HEK293 (cell line): Measurements from ENCODE around the gene MED23.

Experiments
- CTCF ChIA-PET: fragments of 350-600 bp; formaldehyde crosslinking; extraction: SDS; loops from one replicate; lab custom pipeline; 2021; ENCODE audit warnings: antibody characterized with exemption; lab: Yijun Ruan, JAX
- POLR2A ChIA-PET: fragments of 300-600 bp; formaldehyde crosslinking; extraction: SDS; loops from one replicate; lab custom pipeline; 2020; ENCODE audit warnings: antibody characterized with exemption, inconsistent platforms; lab: Yijun Ruan, JAX
- H3K27ac ChIP-seq: fragments of 200-500 bp; sonication (Bioruptor generic); 2 replicates; pipeline ENCODE4 v1.5.1; 2014; ENCODE audit warnings: low read depth, low read length, control low read depth, inconsistent platforms; ENCODE audit errors: extremely low read depth
- H3K36me3 ChIP-seq, 2 experiments: fragments of 200-500 bp in 1 of 2; sonication (Bioruptor generic) in 1 of 2; 1 replicate in 1 of 2; 2 replicates in 1 of 2; pipeline ENCODE4 v1.5.1; 2014 to 2017; ENCODE audit warnings: inconsistent platforms in 2 of 2, low read length in 2 of 2; ENCODE audit not compliant: control insufficient read depth in 2 of 2, insufficient read depth in 1 of 2
- H3K4me1 ChIP-seq: fragments of 200-500 bp; sonication (Bioruptor generic); 2 replicates; pipeline ENCODE4 v1.5.1; 2014; ENCODE audit warnings: mild to moderate bottlenecking, low read length, inconsistent platforms; ENCODE audit not compliant: control insufficient read depth, insufficient read depth
- H3K4me3 ChIP-seq: 2 replicates; pipeline ENCODE4 v1.5.1; 2011; ENCODE audit warnings: low read depth, mild to moderate bottlenecking, control low read depth, low read length, moderate library complexity
- H3K9me3 ChIP-seq: fragments of 200-500 bp; sonication (Bioruptor generic); 2 replicates; pipeline ENCODE4 v1.5.1; 2014; ENCODE audit warnings: low read depth, low read length, inconsistent platforms; ENCODE audit not compliant: control insufficient read depth, insufficient read depth
- BCL11B ChIP-seq: fragments of 450-650 bp; formaldehyde crosslinking; IDR thresholded peaks from 2 replicates; pipeline ENCODE4 v1.5.1; 2016; ENCODE audit warnings: low read depth, missing biosample characterization, missing genetic modification characterization
- GLIS2 ChIP-seq: fragments of 450-650 bp; formaldehyde crosslinking; IDR thresholded peaks from 2 replicates; pipeline ENCODE4 v1.5.1; 2016; ENCODE audit warnings: missing biosample characterization, missing genetic modification characterization
- KLF16 ChIP-seq: fragments of 450-650 bp; formaldehyde crosslinking; IDR thresholded peaks from 2 replicates; pipeline ENCODE4 v1.5.1; 2017; ENCODE audit warnings: missing biosample characterization, missing genetic modification characterization
- TCF7L2 ChIP-seq: IDR thresholded peaks from 2 replicates; pipeline ENCODE4 v1.6.1; 2011; ENCODE audit warnings: low read depth, mild to moderate bottlenecking, inconsistent platforms, low read length, moderate library complexity, borderline replicate concordance
- YY2 ChIP-seq: fragments of 450-650 bp; formaldehyde crosslinking; IDR thresholded peaks from 2 replicates; pipeline ENCODE4 v1.5.1; 2016; ENCODE audit warnings: missing biosample characterization, missing genetic modification characterization
- ZBTB7A ChIP-seq: fragments of 450-650 bp; formaldehyde crosslinking; IDR thresholded peaks from 2 replicates; pipeline ENCODE4 v1.5.1; 2016; ENCODE audit warnings: low read depth, missing biosample characterization, missing genetic modification characterization
- ZEB2 ChIP-seq: fragments of 450-650 bp; formaldehyde crosslinking; IDR thresholded peaks from 2 replicates; pipeline ENCODE4 v1.5.1; 2016; ENCODE audit warnings: missing biosample characterization, missing genetic modification characterization
- ZFHX2 ChIP-seq: fragments of 450-650 bp; formaldehyde crosslinking; conservative IDR thresholded peaks from 2 replicates; pipeline ENCODE4 v1.5.1; 2016; ENCODE audit warnings: missing biosample characterization, missing genetic modification characterization
- ZNF10 ChIP-seq: fragments of 450-650 bp; formaldehyde crosslinking; IDR thresholded peaks from 2 replicates; pipeline ENCODE4 v1.5.1; 2017; ENCODE audit warnings: missing biosample characterization, missing genetic modification characterization
- ZNF214 ChIP-seq: fragments of 450-650 bp; formaldehyde crosslinking; IDR thresholded peaks from 2 replicates; pipeline ENCODE4 v1.5.1; 2017; ENCODE audit warnings: missing biosample characterization, mild to moderate bottlenecking, missing genetic modification characterization, borderline replicate concordance
- ZNF221 ChIP-seq: fragments of 450-650 bp; formaldehyde crosslinking; IDR thresholded peaks from 2 replicates; pipeline ENCODE4 v1.5.1; 2017; ENCODE audit warnings: missing biosample characterization, missing genetic modification characterization, borderline replicate concordance
- ZNF223 ChIP-seq: fragments of 450-650 bp; formaldehyde crosslinking; IDR thresholded peaks from 2 replicates; pipeline ENCODE4 v1.5.1; 2016; ENCODE audit warnings: missing biosample characterization, missing genetic modification characterization
- ZNF266 ChIP-seq: fragments of 450-650 bp; formaldehyde crosslinking; IDR thresholded peaks from 2 replicates; pipeline ENCODE4 v1.5.1; 2016; ENCODE audit warnings: missing biosample characterization, missing genetic modification characterization, low read depth
- ZNF394 ChIP-seq: fragments of 450-650 bp; formaldehyde crosslinking; IDR thresholded peaks from 2 replicates; pipeline ENCODE4 v1.5.1; 2016; ENCODE audit warnings: missing biosample characterization, missing genetic modification characterization, mild to moderate bottlenecking, moderate library complexity, borderline replicate concordance
- ZNF521 ChIP-seq: fragments of 450-650 bp; formaldehyde crosslinking; IDR thresholded peaks from 2 replicates; pipeline ENCODE4 v1.5.1; 2017; ENCODE audit warnings: missing biosample characterization, mild to moderate bottlenecking, missing genetic modification characterization
- ZNF549 ChIP-seq: fragments of 450-650 bp; IDR thresholded peaks from 2 replicates; pipeline ENCODE4 v1.5.1; 2018; ENCODE audit warnings: missing biosample characterization, missing genetic modification characterization, mild to moderate bottlenecking, inconsistent platforms, moderate library complexity
- ZNF600 ChIP-seq: fragments of 450-650 bp; formaldehyde crosslinking; IDR thresholded peaks from 2 replicates; pipeline ENCODE4 v1.5.1; 2016; ENCODE audit warnings: missing biosample characterization, missing genetic modification characterization
- ZNF791 ChIP-seq: fragments of 450-650 bp; formaldehyde crosslinking; IDR thresholded peaks from 2 replicates; pipeline ENCODE4 v1.5.1; 2016; ENCODE audit warnings: missing biosample characterization, missing genetic modification characterization
- ZXDB ChIP-seq: fragments of 450-650 bp; formaldehyde crosslinking; IDR thresholded peaks from 2 replicates; pipeline ENCODE4 v1.5.1; 2016; ENCODE audit warnings: missing biosample characterization, missing genetic modification characterization
- TF ChIP-seq, protein P1 (sequence below): fragments of 450-650 bp; formaldehyde crosslinking; IDR thresholded peaks from 2 replicates; pipeline ENCODE4 v1.5.1; 2016; ENCODE audit warnings: missing biosample characterization, missing genetic modification characterization
- TF ChIP-seq, protein P2 (sequence below): fragments of 450-650 bp; formaldehyde crosslinking; IDR thresholded peaks from 2 replicates; pipeline ENCODE4 v1.5.1; 2016; ENCODE audit warnings: missing biosample characterization, missing genetic modification characterization, low read depth
- TF ChIP-seq, protein P3 (sequence below): fragments of 450-650 bp; formaldehyde crosslinking; optimal IDR thresholded peaks from 2 replicates; pipeline ENCODE3; 2016; ENCODE audit warnings: missing biosample characterization, mild to moderate bottlenecking, missing genetic modification characterization
- TF ChIP-seq, protein P4 (sequence below): fragments of 450-650 bp; formaldehyde crosslinking; IDR thresholded peaks from 2 replicates; pipeline ENCODE4 v1.5.1; 2016; ENCODE audit warnings: missing biosample characterization, missing genetic modification characterization
- TF ChIP-seq, protein P5 (sequence below): fragments of 450-650 bp; formaldehyde crosslinking; IDR thresholded peaks from 2 replicates; pipeline ENCODE4 v1.5.1; 2017; ENCODE audit warnings: missing biosample characterization, mild to moderate bottlenecking, missing genetic modification characterization, moderate library complexity

Gene MED23

DNA sequence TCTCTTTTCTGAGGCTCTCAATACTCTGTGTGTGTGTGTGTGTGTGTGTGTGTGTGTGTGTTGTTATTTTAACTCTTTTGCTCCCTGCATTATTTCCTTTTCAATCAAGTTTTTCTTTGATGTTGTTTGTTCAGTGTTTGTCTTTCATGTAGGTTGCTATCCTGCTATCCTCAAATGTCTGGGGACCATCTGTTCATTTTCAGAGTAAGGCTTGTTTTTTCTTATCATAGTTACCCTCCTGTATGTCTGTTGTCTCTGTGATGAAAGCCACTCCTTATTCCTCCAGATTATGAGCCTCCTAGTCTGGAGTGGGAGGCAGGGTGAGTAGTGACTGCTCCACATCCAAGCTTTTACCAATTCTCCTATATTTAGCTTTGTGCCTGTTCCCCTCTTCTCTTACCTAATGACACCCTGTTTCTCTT lies 18.2 kb upstream of the MED23 start:
- no peak overlapping the region for H3K27ac ChIP-seq
- H3K4me1 ChIP-seq, result no peaks in the 10 kb centered on the region
- H3K9me3 ChIP-seq, result no peaks in the 10 kb centered on the region
- ChIA-PET POLR2A (interaction anchor here (0.6 to 0.7 kb wide), 2 partner anchors 43 to 302 kb away, joined by 3 read pairs; no protein-coding TSS in a partner anchor), CTCF (interaction anchor here (0.6 to 7.8 kb wide), 2 partner anchors 18 to 824 kb away, joined by 4 to 55 read pairs; partner anchors contain the start of gene MED23)
- no peak overlapping the region for H3K4me3 ChIP-seq
- H3K36me3 ChIP-seq, result no peaks in the 10 kb centered on the region
- TF ChIP-seq, protein P1, sequence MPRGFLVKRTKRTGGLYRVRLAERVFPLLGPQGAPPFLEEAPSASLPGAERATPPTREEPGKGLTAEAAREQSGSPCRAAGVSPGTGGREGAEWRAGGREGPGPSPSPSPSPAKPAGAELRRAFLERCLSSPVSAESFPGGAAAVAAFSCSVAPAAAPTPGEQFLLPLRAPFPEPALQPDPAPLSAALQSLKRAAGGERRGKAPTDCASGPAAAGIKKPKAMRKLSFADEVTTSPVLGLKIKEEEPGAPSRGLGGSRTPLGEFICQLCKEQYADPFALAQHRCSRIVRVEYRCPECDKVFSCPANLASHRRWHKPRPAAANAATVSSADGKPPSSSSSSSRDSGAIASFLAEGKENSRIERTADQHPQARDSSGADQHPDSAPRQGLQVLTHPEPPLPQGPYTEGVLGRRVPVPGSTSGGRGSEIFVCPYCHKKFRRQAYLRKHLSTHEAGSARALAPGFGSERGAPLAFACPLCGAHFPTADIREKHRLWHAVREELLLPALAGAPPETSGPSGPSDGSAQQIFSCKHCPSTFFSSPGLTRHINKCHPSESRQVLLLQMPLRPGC, result no peak
- no peak for TF ChIP-seq ZXDB (tag by site-specific recombination)
- TF ChIP-seq ZNF221, result no peak
- TF ChIP-seq, protein P2, sequence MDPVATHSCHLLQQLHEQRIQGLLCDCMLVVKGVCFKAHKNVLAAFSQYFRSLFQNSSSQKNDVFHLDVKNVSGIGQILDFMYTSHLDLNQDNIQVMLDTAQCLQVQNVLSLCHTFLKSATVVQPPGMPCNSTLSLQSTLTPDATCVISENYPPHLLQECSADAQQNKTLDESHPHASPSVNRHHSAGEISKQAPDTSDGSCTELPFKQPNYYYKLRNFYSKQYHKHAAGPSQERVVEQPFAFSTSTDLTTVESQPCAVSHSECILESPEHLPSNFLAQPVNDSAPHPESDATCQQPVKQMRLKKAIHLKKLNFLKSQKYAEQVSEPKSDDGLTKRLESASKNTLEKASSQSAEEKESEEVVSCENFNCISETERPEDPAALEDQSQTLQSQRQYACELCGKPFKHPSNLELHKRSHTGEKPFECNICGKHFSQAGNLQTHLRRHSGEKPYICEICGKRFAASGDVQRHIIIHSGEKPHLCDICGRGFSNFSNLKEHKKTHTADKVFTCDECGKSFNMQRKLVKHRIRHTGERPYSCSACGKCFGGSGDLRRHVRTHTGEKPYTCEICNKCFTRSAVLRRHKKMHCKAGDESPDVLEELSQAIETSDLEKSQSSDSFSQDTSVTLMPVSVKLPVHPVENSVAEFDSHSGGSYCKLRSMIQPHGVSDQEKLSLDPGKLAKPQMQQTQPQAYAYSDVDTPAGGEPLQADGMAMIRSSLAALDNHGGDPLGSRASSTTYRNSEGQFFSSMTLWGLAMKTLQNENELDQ (tag by site-specific recombination), result no peak
- TF ChIP-seq GLIS2 (tag by site-specific recombination), result no peak
- TF ChIP-seq, protein P3, sequence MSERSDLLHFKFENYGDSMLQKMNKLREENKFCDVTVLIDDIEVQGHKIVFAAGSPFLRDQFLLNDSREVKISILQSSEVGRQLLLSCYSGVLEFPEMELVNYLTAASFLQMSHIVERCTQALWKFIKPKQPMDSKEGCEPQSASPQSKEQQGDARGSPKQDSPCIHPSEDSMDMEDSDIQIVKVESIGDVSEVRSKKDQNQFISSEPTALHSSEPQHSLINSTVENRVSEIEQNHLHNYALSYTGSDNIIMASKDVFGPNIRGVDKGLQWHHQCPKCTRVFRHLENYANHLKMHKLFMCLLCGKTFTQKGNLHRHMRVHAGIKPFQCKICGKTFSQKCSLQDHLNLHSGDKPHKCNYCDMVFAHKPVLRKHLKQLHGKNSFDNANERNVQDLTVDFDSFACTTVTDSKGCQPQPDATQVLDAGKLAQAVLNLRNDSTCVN (tag by site-specific recombination), result no peak
- TF ChIP-seq ZNF549 (tag by site-specific recombination), result no peak

DNA sequence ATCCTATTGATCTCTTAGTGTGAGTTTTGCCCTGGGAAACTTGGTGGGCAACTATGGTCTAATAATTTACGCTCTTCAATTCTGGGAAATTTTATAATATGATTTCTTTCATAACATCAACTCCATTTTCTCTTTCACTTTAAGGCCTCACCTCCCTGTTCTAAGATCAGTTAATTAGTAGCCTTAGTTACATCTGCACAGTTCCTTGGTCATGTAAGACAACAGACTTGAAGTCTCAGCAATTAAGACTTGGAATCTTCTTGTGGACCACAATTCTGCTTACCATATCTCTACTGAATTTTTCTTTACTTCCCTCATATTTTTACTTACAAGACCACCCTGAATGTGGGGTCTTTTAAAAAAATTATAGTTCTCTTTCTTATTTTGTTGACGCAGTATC lies 17.8 kb upstream of the MED23 start:
- Histone ChIP-seq H3K9me3 (no peaks in the 10 kb centered on the region), H3K4me1 (no peaks in the 10 kb centered on the region), H3K4me3 (no peak overlapping the region), H3K36me3 (no peaks in the 10 kb centered on the region), H3K27ac (no peak overlapping the region)
- POLR2A ChIA-PET, result interaction anchor here (0.7 kb wide), 1 partner anchor 302 kb away, joined by 3 read pairs; no protein-coding TSS in a partner anchor
- no peak for TF ChIP-seq ZBTB7A (tag by site-specific recombination)
- TF ChIP-seq ZNF223, result no peak
- no peak for TF ChIP-seq ZFHX2 (tag by site-specific recombination)
- TF ChIP-seq, protein P4, sequence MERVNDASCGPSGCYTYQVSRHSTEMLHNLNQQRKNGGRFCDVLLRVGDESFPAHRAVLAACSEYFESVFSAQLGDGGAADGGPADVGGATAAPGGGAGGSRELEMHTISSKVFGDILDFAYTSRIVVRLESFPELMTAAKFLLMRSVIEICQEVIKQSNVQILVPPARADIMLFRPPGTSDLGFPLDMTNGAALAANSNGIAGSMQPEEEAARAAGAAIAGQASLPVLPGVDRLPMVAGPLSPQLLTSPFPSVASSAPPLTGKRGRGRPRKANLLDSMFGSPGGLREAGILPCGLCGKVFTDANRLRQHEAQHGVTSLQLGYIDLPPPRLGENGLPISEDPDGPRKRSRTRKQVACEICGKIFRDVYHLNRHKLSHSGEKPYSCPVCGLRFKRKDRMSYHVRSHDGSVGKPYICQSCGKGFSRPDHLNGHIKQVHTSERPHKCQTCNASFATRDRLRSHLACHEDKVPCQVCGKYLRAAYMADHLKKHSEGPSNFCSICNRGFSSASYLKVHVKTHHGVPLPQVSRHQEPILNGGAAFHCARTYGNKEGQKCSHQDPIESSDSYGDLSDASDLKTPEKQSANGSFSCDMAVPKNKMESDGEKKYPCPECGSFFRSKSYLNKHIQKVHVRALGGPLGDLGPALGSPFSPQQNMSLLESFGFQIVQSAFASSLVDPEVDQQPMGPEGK, result no peak
- no peak for TF ChIP-seq KLF16 (tag by site-specific recombination)
- no peak for TF ChIP-seq BCL11B
- no peak for TF ChIP-seq YY2 (tag by site-specific recombination)
- TF ChIP-seq ZEB2 (tag by site-specific recombination), result no peak
- no peak for TF ChIP-seq ZNF394
- TF ChIP-seq ZNF10 (tag by site-specific recombination), result no peak
- no peak for TF ChIP-seq ZNF266 (tag by site-specific recombination)
- TF ChIP-seq, protein P5, sequence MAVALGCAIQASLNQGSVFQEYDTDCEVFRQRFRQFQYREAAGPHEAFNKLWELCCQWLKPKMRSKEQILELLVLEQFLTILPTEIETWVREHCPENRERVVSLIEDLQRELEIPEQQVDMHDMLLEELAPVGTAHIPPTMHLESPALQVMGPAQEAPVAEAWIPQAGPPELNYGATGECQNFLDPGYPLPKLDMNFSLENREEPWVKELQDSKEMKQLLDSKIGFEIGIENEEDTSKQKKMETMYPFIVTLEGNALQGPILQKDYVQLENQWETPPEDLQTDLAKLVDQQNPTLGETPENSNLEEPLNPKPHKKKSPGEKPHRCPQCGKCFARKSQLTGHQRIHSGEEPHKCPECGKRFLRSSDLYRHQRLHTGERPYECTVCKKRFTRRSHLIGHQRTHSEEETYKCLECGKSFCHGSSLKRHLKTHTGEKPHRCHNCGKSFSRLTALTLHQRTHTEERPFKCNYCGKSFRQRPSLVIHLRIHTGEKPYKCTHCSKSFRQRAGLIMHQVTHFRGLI (tag by site-specific recombination), result no peak
- no peak for TF ChIP-seq ZNF214
- no peak for TF ChIP-seq TCF7L2
- no peak for TF ChIP-seq ZNF791 (tag by site-specific recombination)
- TF ChIP-seq ZNF600, result no peak
- no peak for TF ChIP-seq ZNF521
- CTCF ChIA-PET, result interaction anchor here (0.7 to 7.8 kb wide), 3 partner anchors 18 to 49 kb away, joined by 3 to 55 read pairs (median 6); partner anchors contain the start of gene MED23
